Stomach smooth muscle (tissue), 2 donors: Measurements from ENCODE around the gene AMBRA1.

ENCODE experiments used
- H3K27ac ChIP-seq: one replicate; pipeline ENCODE4 v1.7.0; 2013; ENCODE audit warnings: mild to moderate bottlenecking, low read length, inconsistent platforms
- H3K27me3 ChIP-seq, 2 donors: one replicate each; pipeline ENCODE4 v1.7.0; 2013; ENCODE audit warnings: low read length in 2 of 2; ENCODE audit not compliant: insufficient read depth in 2 of 2, control insufficient read depth in 1 of 2
- H3K36me3 ChIP-seq, 2 donors: one replicate each; pipeline ENCODE4 v1.7.0; 2013; ENCODE audit warnings: low read length in 2 of 2; ENCODE audit not compliant: control insufficient read depth in 2 of 2, insufficient read depth in 2 of 2
- H3K4me1 ChIP-seq: one replicate; pipeline ENCODE4 v1.7.0; 2013; ENCODE audit warnings: low read length; ENCODE audit not compliant: control insufficient read depth, insufficient read depth
- H3K4me3 ChIP-seq, 2 donors: one replicate each; pipeline ENCODE4 v1.7.0; 2013; ENCODE audit warnings: low read length in 2 of 2
- H3K9ac ChIP-seq, 2 donors: one replicate each; pipeline ENCODE4 v1.7.0; 2013; ENCODE audit warnings: low read length in 2 of 2, mild to moderate bottlenecking in 1 of 2
- H3K9me3 ChIP-seq, 2 donors: one replicate each; pipeline ENCODE4 v1.7.0; 2013; ENCODE audit warnings: low read length in 2 of 2; ENCODE audit not compliant: control insufficient read depth in 2 of 2
- donor health status: healthy.
- donor health status: Pancreatic carcinoma.

The AMBRA1 gene

DNA sequence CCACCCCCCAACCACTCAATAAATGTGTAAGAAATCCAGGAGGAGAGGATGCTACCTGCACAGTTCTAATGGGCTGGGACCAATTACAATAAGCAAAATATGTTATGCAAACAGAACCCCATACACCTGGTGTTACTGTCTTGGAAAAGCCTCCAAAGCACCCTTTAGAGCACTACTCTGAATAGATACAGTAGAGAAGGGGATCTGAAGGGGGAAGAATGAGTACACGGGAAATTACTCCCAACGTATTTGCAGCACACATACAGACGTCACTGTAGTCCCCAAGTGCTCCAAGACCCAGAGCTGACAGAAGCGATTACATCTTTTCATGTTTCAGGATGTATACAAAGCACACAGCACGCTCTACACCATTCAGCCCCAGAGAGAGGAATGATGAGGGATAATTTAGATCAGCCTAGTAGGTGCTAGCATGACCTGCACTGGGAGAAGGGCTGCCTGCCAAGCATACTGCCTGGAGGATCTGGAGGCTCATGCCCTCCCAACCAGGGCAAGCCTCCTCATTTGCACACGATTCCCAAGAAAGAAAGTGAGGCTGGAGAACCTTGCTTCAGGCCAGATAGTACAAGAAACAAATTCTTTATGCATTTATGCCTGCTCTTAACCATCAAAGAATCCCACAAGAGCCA is 63.8 kb downstream of the AMBRA1 start:
- Histone ChIP-seq H3K27me3 (no peaks in the 10 kb centered on the region), H3K9me3 (no peaks in the 10 kb centered on the region), H3K4me3 (no peak overlapping the region), H3K36me3 (no peaks in the 10 kb centered on the region), H3K4me1 (peaks cover 5% of the 10 kb centered on the region), H3K27ac (no peak overlapping the region), H3K9ac (no peak overlapping the region)

- H3K36me3 ChIP-seq, result no peaks in the 10 kb centered on the region
- H3K4me3 ChIP-seq, result no peak overlapping the region
- peaks cover 5% of the 10 kb centered on the region for H3K4me1 ChIP-seq
- no peaks in the 10 kb centered on the region for H3K9me3 ChIP-seq
- H3K27me3 ChIP-seq, result no peaks in the 10 kb centered on the region
- H3K9ac ChIP-seq, result no peak overlapping the region
- H3K27ac ChIP-seq, result no peak overlapping the region
These were observed 64.5 kb downstream of the AMBRA1 start for GRCh38 chr11:46529095-46529905.

- H3K27me3 ChIP-seq, result no peaks in the 10 kb centered on the region
- H3K36me3 ChIP-seq, result no peaks in the 10 kb centered on the region
- peaks cover 5% of the 10 kb centered on the region for H3K4me1 ChIP-seq
- H3K27ac ChIP-seq, result no peak overlapping the region
- H3K4me3 ChIP-seq, result no peak overlapping the region
- H3K9me3 ChIP-seq, result no peaks in the 10 kb centered on the region
- H3K9ac ChIP-seq, result no peak overlapping the region
These were observed 65.3 kb downstream of the AMBRA1 start for GRCh38 chr11:46528445-46529094.

DNA sequence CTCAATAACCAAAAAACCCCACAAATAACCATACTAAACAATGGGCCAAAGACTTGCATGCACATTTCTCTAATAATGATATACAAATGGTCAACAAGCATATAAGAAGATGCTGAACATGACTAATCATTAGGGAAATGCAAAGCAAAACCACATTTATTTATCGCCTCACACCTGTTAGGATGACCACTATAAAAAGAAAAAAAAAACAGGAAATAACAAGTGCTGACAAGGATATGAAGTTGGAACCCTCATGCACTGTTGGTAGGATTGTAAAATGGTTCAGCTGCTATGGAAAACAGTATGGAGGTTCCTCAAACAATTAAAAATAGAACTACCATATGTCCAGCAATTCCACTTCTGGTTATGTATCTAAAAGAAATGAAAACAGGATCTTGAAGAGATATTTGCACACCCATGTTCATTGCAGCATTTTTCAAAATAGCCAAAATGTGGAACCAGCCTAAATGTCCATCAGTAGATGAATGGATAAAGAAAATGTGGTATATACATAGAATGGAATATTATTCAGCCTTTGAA is 66.2 kb downstream of the AMBRA1 start:
- H3K4me1 ChIP-seq, result peaks cover 5% of the 10 kb centered on the region
- H3K27me3 ChIP-seq, result no peaks in the 10 kb centered on the region
- H3K4me3 ChIP-seq, result no peak overlapping the region
- H3K27ac ChIP-seq, result no peak overlapping the region
- no peaks in the 10 kb centered on the region for H3K9me3 ChIP-seq
- H3K9ac ChIP-seq, result no peak overlapping the region
- H3K36me3 ChIP-seq, result no peaks in the 10 kb centered on the region

DNA sequence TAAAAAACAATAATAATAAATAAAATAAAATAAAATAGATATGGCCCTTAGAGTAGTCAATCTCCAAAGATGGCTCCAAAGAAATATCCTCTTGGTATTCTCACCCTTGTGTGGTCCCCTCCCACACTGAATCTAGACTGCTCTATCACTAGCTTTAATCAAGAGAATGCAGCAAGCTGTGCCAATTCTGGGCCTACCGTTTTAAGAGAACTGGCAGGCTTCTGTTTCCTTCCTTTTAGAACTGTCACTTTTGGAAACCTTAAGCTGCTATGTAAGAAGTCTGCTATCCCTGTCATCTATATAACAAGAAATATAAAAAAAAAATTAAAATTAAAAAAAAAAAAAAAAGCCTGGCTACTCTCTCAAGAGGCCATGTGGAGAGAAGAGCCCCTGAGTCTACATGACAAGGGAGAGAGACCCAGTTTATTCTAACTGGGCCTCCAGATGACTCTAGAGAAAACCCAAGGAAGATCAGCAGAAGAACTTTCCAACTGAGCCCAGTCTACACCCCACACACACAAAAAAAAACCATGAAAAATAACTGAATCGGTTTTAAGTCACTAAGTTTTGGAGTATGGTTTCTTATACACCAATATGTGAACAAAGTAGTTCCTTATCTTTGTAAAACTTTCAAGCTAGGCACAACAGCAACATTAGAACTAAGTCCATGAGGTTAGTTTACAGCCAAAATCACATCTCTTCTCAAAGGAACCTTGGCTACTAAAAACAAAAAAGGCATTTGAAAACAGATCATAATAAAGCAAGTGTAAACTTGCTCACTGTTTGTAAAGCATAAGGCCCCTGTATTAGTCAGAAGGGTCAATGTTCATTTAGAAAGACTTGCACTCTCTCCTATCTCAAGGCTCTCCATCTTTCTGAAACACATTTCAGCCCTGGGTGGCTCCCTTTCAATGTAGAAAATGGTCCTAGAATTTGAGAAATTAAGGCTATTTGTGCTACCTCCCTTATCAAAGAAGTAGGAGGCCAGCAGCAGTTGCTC is 67.3 kb downstream of the AMBRA1 start:
- H3K4me1 ChIP-seq, result peaks cover 5% of the 10 kb centered on the region
- H3K4me3 ChIP-seq, result no peak overlapping the region
- H3K27me3 ChIP-seq, result no peaks in the 10 kb centered on the region
- no peaks in the 10 kb centered on the region for H3K36me3 ChIP-seq
- no peak overlapping the region for H3K9ac ChIP-seq
- H3K9me3 ChIP-seq, result no peaks in the 10 kb centered on the region
- H3K27ac ChIP-seq, result no peak overlapping the region

- Histone ChIP-seq H3K4me1 (peaks cover 10% of the 10 kb centered on the region), H3K27me3 (no peaks in the 10 kb centered on the region), H3K9me3 (no peaks in the 10 kb centered on the region), H3K36me3 (no peaks in the 10 kb centered on the region), H3K9ac (no peak overlapping the region), H3K27ac (no peak overlapping the region), H3K4me3 (no peak overlapping the region)
These were observed 69.5 kb downstream of the AMBRA1 start for GRCh38 chr11:46524201-46524770.

DNA sequence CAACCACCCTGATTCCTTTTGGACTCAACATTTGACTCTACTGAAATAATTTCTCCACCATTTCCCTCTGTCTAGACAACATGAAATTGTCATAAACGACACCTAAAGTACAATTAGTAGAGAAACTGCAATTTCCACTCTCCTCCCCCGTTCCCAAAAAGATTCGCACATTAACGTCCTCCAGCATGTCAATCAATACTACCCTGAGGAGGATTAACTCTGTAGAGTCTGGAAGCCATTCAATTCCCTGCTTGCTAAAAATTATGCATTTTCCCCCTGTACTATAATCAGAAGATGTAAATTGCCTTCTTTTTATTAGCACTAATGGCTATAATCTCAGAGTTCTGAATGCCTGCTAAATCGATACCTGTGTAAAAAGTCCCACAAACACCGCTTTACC is 70.5 kb downstream of the AMBRA1 start:
- Histone ChIP-seq H3K9me3 (no peaks in the 10 kb centered on the region), H3K27ac (no peak overlapping the region), H3K4me1 (peaks cover 5% of the 10 kb centered on the region), H3K4me3 (no peak overlapping the region), H3K36me3 (no peaks in the 10 kb centered on the region), H3K9ac (no peak overlapping the region), H3K27me3 (no peaks in the 10 kb centered on the region)

DNA sequence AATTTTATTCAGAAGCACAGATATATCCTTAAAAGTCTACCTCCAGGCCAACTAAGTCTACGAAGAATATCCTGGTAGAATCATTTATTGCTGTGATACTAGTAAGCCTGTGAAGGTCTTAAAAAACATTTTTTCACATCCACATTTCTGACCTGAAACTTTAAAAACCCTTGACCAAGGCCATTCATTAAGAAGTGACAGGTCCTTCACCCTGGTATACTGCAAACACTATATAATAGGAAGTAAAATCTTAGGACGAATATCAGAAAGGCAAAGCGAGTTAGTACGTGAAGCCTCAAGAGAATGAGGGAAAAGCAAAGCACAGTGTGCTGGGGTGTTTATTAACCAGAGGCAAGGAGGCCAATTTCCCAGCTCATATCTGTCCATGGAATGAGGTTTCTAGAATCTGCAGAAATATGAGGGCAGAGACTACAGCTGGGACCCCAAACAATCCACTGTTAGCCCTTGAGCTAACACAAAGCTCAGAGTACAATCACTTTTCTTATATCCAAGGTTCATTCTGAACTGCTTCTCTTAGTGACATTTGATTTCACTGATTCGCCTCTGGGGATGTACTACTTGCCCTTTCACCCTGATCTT is 71.0 kb downstream of the AMBRA1 start:
- Histone ChIP-seq H3K4me3 (no peak overlapping the region), H3K4me1 (peaks cover 5% of the 10 kb centered on the region), H3K9ac (no peak overlapping the region), H3K36me3 (no peaks in the 10 kb centered on the region), H3K9me3 (no peaks in the 10 kb centered on the region), H3K27me3 (no peaks in the 10 kb centered on the region), H3K27ac (no peak overlapping the region)

DNA sequence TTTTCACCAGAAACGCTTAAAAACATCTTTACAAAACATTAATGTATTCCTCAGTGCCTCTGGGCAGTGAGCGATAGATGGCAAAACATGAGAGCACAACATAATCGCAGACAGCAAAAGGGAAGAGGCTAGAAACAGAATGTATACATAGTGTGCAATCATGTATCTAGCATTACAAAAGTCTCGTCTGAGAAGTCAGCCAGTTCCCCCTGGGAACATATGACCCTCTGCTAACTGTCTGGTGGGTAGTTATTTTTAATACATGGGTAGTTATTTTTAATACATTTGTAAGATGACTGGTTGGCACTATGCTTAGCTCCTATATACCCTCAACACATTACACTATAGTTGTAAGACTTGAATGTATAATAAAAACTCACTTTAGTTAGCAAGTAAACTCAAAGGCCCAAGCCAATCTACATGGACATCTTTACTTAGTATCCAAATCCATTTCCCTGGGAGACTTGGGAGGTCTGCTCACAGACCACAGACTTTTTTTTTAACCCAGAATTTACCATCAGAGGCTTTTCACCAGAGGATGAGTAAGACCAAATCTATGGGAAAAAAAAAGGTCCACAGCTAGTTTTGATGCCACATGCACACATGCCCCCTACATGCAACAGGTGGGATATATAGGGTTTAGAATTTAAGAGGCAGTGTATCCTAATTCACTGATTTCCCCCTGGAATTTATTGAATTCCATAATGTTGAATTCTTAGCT is 71.7 kb downstream of the AMBRA1 start:
- no peak overlapping the region for H3K27ac ChIP-seq
- no peak overlapping the region for H3K9ac ChIP-seq
- peaks cover 5% of the 10 kb centered on the region for H3K4me1 ChIP-seq
- no peaks in the 10 kb centered on the region for H3K9me3 ChIP-seq
- no peak overlapping the region for H3K4me3 ChIP-seq
- no peaks in the 10 kb centered on the region for H3K27me3 ChIP-seq
- no peaks in the 10 kb centered on the region for H3K36me3 ChIP-seq
